A673 (cell line): ENCODE data around the gene ADGRG7. TPM values are rescaled to one million over a fixed set of nuclear protein-coding genes. Genes with fewer than 3 reads are reported as not detected.

Experiments used
- BruUV-seq: library from RNA; stranded (reverse); fragments of 400-500 nt; replicated peaks from 2 replicates; lab custom pipeline; 2021; lab: Mats Ljungman, UMichigan
- CTCF ChIA-PET: fragments of 300-600 bp; sonication (Branson Sonifier 250); formaldehyde crosslinking; loops from one replicate; lab custom pipeline; 2022; ENCODE audit warnings: antibody characterized with exemption; lab: Charles Lee
- POLR2A ChIA-PET: fragments of 300-600 bp; sonication (Branson Sonifier 250); formaldehyde crosslinking; loops from one replicate; lab custom pipeline; 2022; ENCODE audit warnings: antibody characterized with exemption; ENCODE audit not compliant: low non-redundant PET; lab: Charles Lee
- DNase-seq: peaks from one replicate; pipeline ENCODE4 v3.0.0-alpha.2; 2015; ENCODE audit warnings: low spot score
- H3K27ac ChIP-seq: fragments of 200-600 bp; sonication (generic); 2 replicates; pipeline ENCODE4 v1.5.1; 2016; ENCODE audit warnings: mixed run types, low read depth, mild to moderate bottlenecking, mixed read lengths, antibody characterized with exemption, low read length; ENCODE audit not compliant: poor library complexity, severe bottlenecking
- H3K27me3 ChIP-seq: fragments of 200-600 bp; sonication (generic); replicated peaks from 2 replicates; pipeline ENCODE4 v1.6.1; 2017; ENCODE audit warnings: mixed run types, low read depth, mild to moderate bottlenecking, mixed read lengths, antibody characterized with exemption, low read length; ENCODE audit not compliant: insufficient read depth, poor library complexity
- H3K36me3 ChIP-seq: fragments of 200-600 bp; sonication (generic); 2 replicates; pipeline ENCODE4 v1.6.1; 2016; ENCODE audit warnings: mixed run types, mild to moderate bottlenecking, mixed read lengths, antibody characterized with exemption, low read length; ENCODE audit not compliant: insufficient read depth, poor library complexity, severe bottlenecking
- H3K4me1 ChIP-seq: fragments of 200-600 bp; sonication (generic); 2 replicates; pipeline ENCODE4 v1.6.1; 2017; ENCODE audit warnings: mixed run types, mild to moderate bottlenecking, mixed read lengths, antibody characterized with exemption, low read length; ENCODE audit not compliant: insufficient read depth, poor library complexity, severe bottlenecking
- H3K4me3 ChIP-seq: fragments of 200-600 bp; sonication (generic); 2 replicates; pipeline ENCODE4 v1.5.1; 2016; ENCODE audit warnings: low read depth, mixed run types, mild to moderate bottlenecking, mixed read lengths, low read length; ENCODE audit not compliant: poor library complexity, severe bottlenecking
- H3K9me3 ChIP-seq: fragments of 200-600 bp; sonication (generic); 2 replicates; pipeline ENCODE4 v1.6.1; 2016; ENCODE audit warnings: mixed run types, low read depth, mild to moderate bottlenecking, mixed read lengths, antibody characterized with exemption, low read length; ENCODE audit not compliant: poor library complexity, severe bottlenecking
- CTCF ChIP-seq: fragments of 300-800, 200-600 bp; sonication (generic); conservative IDR thresholded peaks from 2 replicates; pipeline ENCODE4 v1.5.1; 2017; ENCODE audit warnings: low read depth, mild to moderate bottlenecking, antibody characterized with exemption, low read length, moderate library complexity, mixed read lengths
- EZH2 ChIP-seq: fragments of 200-600 bp; sonication (generic); IDR thresholded peaks from 2 replicates; pipeline ENCODE4 v1.6.1; 2017; ENCODE audit warnings: borderline replicate concordance, low read depth, mild to moderate bottlenecking, mixed read lengths, antibody characterized with exemption, low read length; ENCODE audit not compliant: poor library complexity, severe bottlenecking
- intact Hi-C: fragments of 100-400 bp; cut with micrococcal nuclease; formaldehyde crosslinking; loops from one replicate; pipeline ENCODE4 v1.10.0; 2022; ENCODE audit not compliant: unreplicated experiment
- total RNA-seq: library from RNA; stranded (reverse); gene quantifications from 2 replicates; pipeline ENCODE4 v1.2.3, GENCODE V29; 2021

Gene ADGRG7
- total RNA-seq, 1 experiment from 2014 or later: 2.4 TPM

- CTCF ChIA-PET: no interaction called here
- POLR2A ChIA-PET: no interaction called here
- BruUV-seq: no TSS peak
- no peak for DNase-seq
- Histone ChIP-seq H3K36me3 (no peaks in the 10 kb centered on the region), H3K27ac (no peak overlapping the region), H3K4me1 (no peaks in the 10 kb centered on the region), H3K9me3 (no peaks in the 10 kb centered on the region), H3K4me3 (no peak overlapping the region), H3K27me3 (no peaks in the 10 kb centered on the region)
- no peak for TF ChIP-seq CTCF
- TF ChIP-seq EZH2: no peak
- intact Hi-C loops: no loop called here
Measured at GRCh38 chr3:100681496-100681895, 72.1 kb downstream of the ADGRG7 start.

GRCh38 chr3:100682056-100682853, 72.9 kb downstream of the ADGRG7 start:
- CTCF ChIA-PET: no interaction called here
- TF ChIP-seq CTCF (no peak), EZH2 (no peak)
- POLR2A ChIA-PET: no interaction called here
- no peak for DNase-seq
- H3K27me3 ChIP-seq: no peaks in the 10 kb centered on the region
- H3K4me3 ChIP-seq: no peak overlapping the region
- H3K4me1 ChIP-seq: no peaks in the 10 kb centered on the region
- no peak overlapping the region for H3K27ac ChIP-seq
- H3K9me3 ChIP-seq: no peaks in the 10 kb centered on the region
- H3K36me3 ChIP-seq: no peaks in the 10 kb centered on the region
- no TSS peak for BruUV-seq
- intact Hi-C loops: no loop called here

GRCh38 chr3:100682854-100683760, 73.7 kb downstream of the ADGRG7 start:
- Histone ChIP-seq H3K36me3 (no peaks in the 10 kb centered on the region), H3K4me3 (no peak overlapping the region), H3K9me3 (no peaks in the 10 kb centered on the region), H3K27me3 (no peaks in the 10 kb centered on the region), H3K27ac (no peak overlapping the region), H3K4me1 (no peaks in the 10 kb centered on the region)
- no TSS peak for BruUV-seq
- TF ChIP-seq EZH2 (no peak), CTCF (no peak)
- ChIA-PET CTCF (interaction anchor here (0.6 kb wide), 1 partner anchor 851 kb away, joined by 5 read pairs; no protein-coding TSS in a partner anchor), POLR2A (no interaction called here)
- intact Hi-C loops: no loop called here
- DNase-seq: no peak
